ENCODE measurements around the gene PGM3. TPM values are rescaled to one million over a fixed set of nuclear protein-coding genes. Genes with fewer than 3 reads are reported as not detected.

Gene PGM3
- total RNA-seq, 1 donor from 2014 or later: 151 TPM

DNA sequence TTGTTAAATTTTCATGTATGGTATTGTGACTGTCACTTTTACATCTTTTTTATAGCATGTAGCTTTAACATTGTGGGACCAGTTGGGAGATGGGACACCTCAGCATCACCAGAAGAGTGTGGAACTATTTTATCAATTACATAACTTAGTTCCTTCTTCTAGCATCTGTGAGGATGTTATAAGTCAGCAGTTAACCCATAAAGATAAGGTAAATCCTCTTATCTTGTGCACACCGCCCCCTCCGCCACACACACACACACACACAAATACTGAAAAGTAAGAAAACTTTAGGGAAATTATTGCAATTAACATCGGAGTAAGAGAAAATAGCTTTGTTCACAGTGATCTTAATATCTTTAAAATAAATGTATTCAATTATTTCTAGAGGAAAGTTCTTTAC lies 60.9 kb downstream of the PGM3 start:
- Mint-ChIP-seq H3K9me3 (ENCODE audit: unreplicated experiment) (no peaks in the 10 kb centered on the region), H3K27me3 (ENCODE audit: low read depth, unreplicated experiment) (no peaks in the 10 kb centered on the region), H3K4me3 (ENCODE audit: unreplicated experiment) (no peak overlapping the region), H3K27ac (ENCODE audit: unreplicated experiment) (no peak overlapping the region), H3K36me3 (ENCODE audit: low read depth, unreplicated experiment) (peaks cover under 1% of the 10 kb centered on the region), H3K4me1 (ENCODE audit: low read depth, unreplicated experiment) (no peaks in the 10 kb centered on the region)
- DNase-seq (ENCODE audit: low read depth) (no peak), FAIRE-seq (no peak)
- Histone ChIP-seq H3K4me3 (ENCODE audit: insufficient read depth, low read depth, low read length) (no peak overlapping the region), H4K20me1 (ENCODE audit: insufficient read depth, low read length) (no peaks in the 10 kb centered on the region), H3K4me2 (ENCODE audit: low read length) (no peak overlapping the region), H3K4me1 (ENCODE audit: insufficient read depth, low read length) (no peaks in the 10 kb centered on the region), H3K79me2 (ENCODE audit: insufficient read depth, low read length) (no peaks in the 10 kb centered on the region), H3K36me3 (ENCODE audit: insufficient read depth, low read length) (peaks cover 15% of the 10 kb centered on the region), H3K9ac (ENCODE audit: low read length) (no peak overlapping the region), H3K27me3 (ENCODE audit: insufficient read depth, low read length) (no peaks in the 10 kb centered on the region), H3K9me3 (ENCODE audit: insufficient read depth, low read depth, low read length) (no peaks in the 10 kb centered on the region), H2AFZ (ENCODE audit: low read depth, low read length) (no peak overlapping the region), H3K27ac (ENCODE audit: low read depth, low read length) (no peak overlapping the region)
- TF ChIP-seq CTCF (IDR thresholded peaks at IDR 0.05; ENCODE audit: insufficient read depth, low read depth, low read length) (no peak), EZH2 (IDR thresholded peaks at IDR 0.05; ENCODE audit: insufficient read depth, low read length) (no peak)

GRCh38 chr6:83127976-83128375 lies 65.1 kb downstream of the PGM3 start:
- Histone ChIP-seq H3K9ac (ENCODE audit: low read length) (no peak overlapping the region), H3K4me3 (ENCODE audit: insufficient read depth, low read depth, low read length) (no peak overlapping the region), H3K79me2 (ENCODE audit: insufficient read depth, low read length) (no peaks in the 10 kb centered on the region), H4K20me1 (ENCODE audit: insufficient read depth, low read length) (no peaks in the 10 kb centered on the region), H3K9me3 (ENCODE audit: insufficient read depth, low read depth, low read length) (no peaks in the 10 kb centered on the region), H3K27ac (ENCODE audit: low read depth, low read length) (no peak overlapping the region), H3K27me3 (ENCODE audit: insufficient read depth, low read length) (no peaks in the 10 kb centered on the region), H3K36me3 (ENCODE audit: insufficient read depth, low read length) (peaks cover 30% of the 10 kb centered on the region), H3K4me1 (ENCODE audit: insufficient read depth, low read length) (no peaks in the 10 kb centered on the region), H2AFZ (ENCODE audit: low read depth, low read length) (no peak overlapping the region), H3K4me2 (ENCODE audit: low read length) (no peak overlapping the region)
- no peaks in the 10 kb centered on the region for H3K36me3 Mint-ChIP-seq (ENCODE audit: low read depth, unreplicated experiment)
- H3K27me3 Mint-ChIP-seq (ENCODE audit: low read depth, unreplicated experiment): no peaks in the 10 kb centered on the region
- H3K9me3 Mint-ChIP-seq (ENCODE audit: unreplicated experiment): no peaks in the 10 kb centered on the region
- no peak for DNase-seq (ENCODE audit: low read depth)
- no peak for TF ChIP-seq CTCF (IDR thresholded peaks at IDR 0.05; ENCODE audit: insufficient read depth, low read depth, low read length)
- no peak for TF ChIP-seq EZH2 (IDR thresholded peaks at IDR 0.05; ENCODE audit: insufficient read depth, low read length)
- H3K4me3 Mint-ChIP-seq (ENCODE audit: unreplicated experiment): no peak overlapping the region
- FAIRE-seq: no peak
- H3K27ac Mint-ChIP-seq (ENCODE audit: unreplicated experiment): no peak overlapping the region
- no peaks in the 10 kb centered on the region for H3K4me1 Mint-ChIP-seq (ENCODE audit: low read depth, unreplicated experiment)

DNA sequence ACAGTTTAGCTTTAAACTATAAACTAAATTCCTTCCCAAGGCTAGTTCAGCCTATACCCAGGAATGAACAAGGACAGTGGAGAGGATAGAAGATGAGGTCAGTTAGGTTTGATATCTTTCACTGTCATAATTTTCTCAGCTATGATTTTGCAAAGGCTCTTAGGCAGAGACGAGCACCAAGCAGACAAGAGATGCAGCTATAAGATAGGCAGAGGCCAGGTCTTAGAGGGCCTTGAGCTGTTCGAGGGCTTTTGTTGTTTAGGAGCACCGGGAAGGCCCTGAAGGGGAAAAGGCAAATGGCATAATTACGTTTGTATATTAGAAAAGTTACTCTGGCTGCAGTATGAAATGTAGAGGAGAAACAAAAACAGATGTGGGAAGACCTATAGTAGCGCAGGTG lies 65.8 kb downstream of the PGM3 start:
- no peaks in the 10 kb centered on the region for H3K4me1 ChIP-seq (ENCODE audit: insufficient read depth, low read length)
- no peak for DNase-seq (ENCODE audit: low read depth)
- H4K20me1 ChIP-seq (ENCODE audit: insufficient read depth, low read length): no peaks in the 10 kb centered on the region
- H3K9ac ChIP-seq (ENCODE audit: low read length): no peak overlapping the region
- Mint-ChIP-seq H3K36me3 (ENCODE audit: low read depth, unreplicated experiment) (no peaks in the 10 kb centered on the region), H3K9me3 (ENCODE audit: unreplicated experiment) (no peaks in the 10 kb centered on the region), H3K4me3 (ENCODE audit: unreplicated experiment) (no peak overlapping the region), H3K27ac (ENCODE audit: unreplicated experiment) (no peak overlapping the region), H3K4me1 (ENCODE audit: low read depth, unreplicated experiment) (no peaks in the 10 kb centered on the region), H3K27me3 (ENCODE audit: low read depth, unreplicated experiment) (no peaks in the 10 kb centered on the region)
- H3K27ac ChIP-seq (ENCODE audit: low read depth, low read length): no peak overlapping the region
- no peaks in the 10 kb centered on the region for H3K27me3 ChIP-seq (ENCODE audit: insufficient read depth, low read length)
- no peak overlapping the region for H3K4me3 ChIP-seq (ENCODE audit: insufficient read depth, low read depth, low read length)
- FAIRE-seq: no peak
- H3K9me3 ChIP-seq (ENCODE audit: insufficient read depth, low read depth, low read length): no peaks in the 10 kb centered on the region
- peaks cover 30% of the 10 kb centered on the region for H3K36me3 ChIP-seq (ENCODE audit: insufficient read depth, low read length)
- no peak overlapping the region for H2AFZ ChIP-seq (ENCODE audit: low read depth, low read length)
- no peak overlapping the region for H3K4me2 ChIP-seq (ENCODE audit: low read length)
- H3K79me2 ChIP-seq (ENCODE audit: insufficient read depth, low read length): no peaks in the 10 kb centered on the region
- no peak for TF ChIP-seq EZH2 (IDR thresholded peaks at IDR 0.05; ENCODE audit: insufficient read depth, low read length)

Measured in astrocyte (in vitro differentiated cells and primary cell).